K562 (cell line): ENCODE data around the gene LRGUK. TPM values are rescaled to one million over a fixed set of nuclear protein-coding genes. Genes with fewer than 3 reads are reported as not detected.

Experiments
- BACH1 ChIP-seq: fragments of 200-800 bp; sonication (Bioruptor generic); IDR thresholded peaks from 2 replicates; pipeline ENCODE4 v1.6.1; 2016; ENCODE audit warnings: missing genetic modification characterization, missing compliant biosample characterization
- BRF1 ChIP-seq: IDR thresholded peaks from 3 replicates; pipeline ENCODE4 v1.6.1; 2011; ENCODE audit warnings: borderline replicate concordance, mild to moderate bottlenecking; ENCODE audit not compliant: insufficient read length; ENCODE audit errors: extremely low read depth
- CHD4 ChIP-seq: fragments of 200-600 bp; sonication (generic); IDR thresholded peaks from 3 replicates; pipeline ENCODE4 v1.6.1; 2012; ENCODE audit warnings: low read depth, mild to moderate bottlenecking, mixed read lengths, low read length, inconsistent platforms; ENCODE audit not compliant: insufficient read depth, insufficient replicate concordance, poor library complexity, severe bottlenecking
- FIP1L1 ChIP-seq: fragments of 200-400 bp; formaldehyde crosslinking; IDR thresholded peaks from 2 replicates; pipeline ENCODE4 v1.6.1; 2018; ENCODE audit warnings: mild to moderate bottlenecking, low read depth, low read length; ENCODE audit not compliant: poor library complexity, severe bottlenecking
- GTF2E2 ChIP-seq: fragments of 200-800 bp; sonication (Bioruptor generic); IDR thresholded peaks from 2 replicates; pipeline ENCODE4 v1.6.1; 2016; ENCODE audit warnings: missing genetic modification characterization, missing compliant biosample characterization
- HMG20A ChIP-seq: fragments of 450-650 bp; formaldehyde crosslinking; conservative IDR thresholded peaks from 2 replicates; pipeline ENCODE4 v1.4.0; 2020; ENCODE audit warnings: mild to moderate bottlenecking, mixed read lengths
- KDM1A ChIP-seq, 2 experiments: fragments of 450-650 bp; IDR thresholded peaks; 2 replicates each; pipeline ENCODE4 v1.6.1; 2016; ENCODE audit warnings: mild to moderate bottlenecking in 2 of 2
- KLF10 ChIP-seq: fragments of 250-450 bp; sonication (Bioruptor Pico); IDR thresholded peaks from 2 replicates; pipeline ENCODE4 v1.6.1; 2021; ENCODE audit warnings: matching md5 sums
- MAFK ChIP-seq: IDR thresholded peaks from 2 replicates; pipeline ENCODE4 v1.6.1; 2011; ENCODE audit warnings: low read length, improper control_type of control experiment
- MAZ ChIP-seq, 2 experiments: fragments of 450-650 bp in 1 of 2; sonication (generic) in 1 of 2; formaldehyde crosslinking; IDR thresholded peaks in 1 of 2; conservative IDR thresholded peaks in 1 of 2; 2 replicates each; pipeline versions ENCODE4 v1.4.0 to v1.5.0; 2020; ENCODE audit warnings: mild to moderate bottlenecking in 1 of 2, missing genetic modification reagents in 1 of 2
- MCM5 ChIP-seq: fragments of 450-650 bp; IDR thresholded peaks from 2 replicates; pipeline ENCODE4 v1.6.1; 2016; ENCODE audit warnings: low read depth
- MECOM ChIP-seq: fragments of 250-450 bp; sonication (Bioruptor Pico); IDR thresholded peaks from 2 replicates; pipeline ENCODE4 v1.8.0; 2022; ENCODE audit warnings: inconsistent platforms
- MEF2D ChIP-seq: conservative IDR thresholded peaks from 2 replicates; pipeline ENCODE4 v1.6.1; 2016; ENCODE audit warnings: low read depth, missing genetic modification characterization, missing compliant biosample characterization
- MTF1 ChIP-seq: fragments of 250-450 bp; sonication (Bioruptor Pico); IDR thresholded peaks from 2 replicates; pipeline ENCODE4 v1.9.0; 2021; ENCODE audit warnings: moderate library complexity, mild to moderate bottlenecking, inconsistent platforms, borderline replicate concordance
- PTRF ChIP-seq: fragments of 450-650 bp; IDR thresholded peaks from 2 replicates; pipeline ENCODE4 v1.6.1; 2016; ENCODE audit warnings: mild to moderate bottlenecking, missing genetic modification characterization, missing compliant biosample characterization
- RBM34 ChIP-seq: fragments of 200-400 bp; formaldehyde crosslinking; IDR thresholded peaks from 2 replicates; pipeline ENCODE4 v1.6.1; 2018; ENCODE audit warnings: low read length, borderline replicate concordance; ENCODE audit not compliant: insufficient read depth
- RFX7 ChIP-seq: fragments of 250-450 bp; sonication (Bioruptor Pico); IDR thresholded peaks from 2 replicates; pipeline ENCODE4 v1.5.1; 2021; ENCODE audit warnings: mild to moderate bottlenecking
- SMARCA5 ChIP-seq: fragments of 450-650 bp; IDR thresholded peaks from 2 replicates; pipeline ENCODE4 v1.6.1; 2016
- SMARCE1 ChIP-seq: fragments of 450-650 bp; IDR thresholded peaks from 2 replicates; pipeline ENCODE4 v1.7.1; 2016; ENCODE audit warnings: mild to moderate bottlenecking
- ZNF23 ChIP-seq: fragments of 250-450 bp; sonication (Bioruptor Pico); IDR thresholded peaks from 2 replicates; pipeline ENCODE4 v1.4.0; 2020; ENCODE audit warnings: mild to moderate bottlenecking
- ZNF311 ChIP-seq: fragments of 250-450 bp; sonication (Bioruptor Pico); IDR thresholded peaks from 2 replicates; pipeline ENCODE4 v1.4.0; 2020; ENCODE audit warnings: mild to moderate bottlenecking, moderate library complexity
- ZNF76 ChIP-seq: fragments of 250-450 bp; sonication (Bioruptor Pico); IDR thresholded peaks from 2 replicates; pipeline ENCODE4 v1.4.0; 2020; ENCODE audit warnings: mild to moderate bottlenecking, moderate library complexity, borderline replicate concordance
- ZNF766 ChIP-seq: fragments of 200-800 bp; sonication (Bioruptor generic); conservative IDR thresholded peaks from 2 replicates; pipeline ENCODE4 v1.6.1; 2016; ENCODE audit warnings: missing genetic modification characterization, missing compliant biosample characterization
- polyA plus RNA-seq, 8 experiments: library from polyadenylated mRNA; depleted of rRNA in 4 of 8; stranded (reverse) in 5 of 8; unstranded in 3 of 8; fragments of >200 nt; fragmentation: Nextera tagmentation in 2 of 8; fragmentation: Illumina TruSeq in 1 of 8; extraction: Ambion mirVana in 2 of 8; extraction: Trizol in 1 of 8; gene quantifications; 2 replicates each; pipeline versions ENCODE4 v1.2.1 to v1.2.3, GENCODE V29; 2011 to 2014; ENCODE audit warnings: inconsistent platforms in 1 of 8, missing spikeins in 1 of 8
- total RNA-seq, 7 experiments: library from RNA; depleted of rRNA in 6 of 7; stranded (reverse); fragments of >200 nt in 6 of 7; fragmentation: Illumina TruSeq in 2 of 7; extraction: Trizol in 2 of 7; gene quantifications; 2 replicates each; pipeline versions ENCODE4 v1.2.1 to v1.2.3, GENCODE V29; 2011 to 2021; ENCODE audit warnings: low replicate concordance in 1 of 7
- TF ChIP-seq, protein P1 (sequence below): sonication (generic); formaldehyde crosslinking; IDR thresholded peaks from 2 replicates; pipeline ENCODE4 v1.8.0; 2022; ENCODE audit warnings: missing genetic modification reagents, mild to moderate bottlenecking, borderline replicate concordance
- TF ChIP-seq, protein P2 (sequence below): fragments of 250-450 bp; sonication (Bioruptor Pico); IDR thresholded peaks from 2 replicates; pipeline ENCODE4 v1.4.0; 2020
- TF ChIP-seq, protein P3 (sequence below), 2 experiments: fragments of 200-800 bp in 1 of 2; sonication (Bioruptor generic) in 1 of 2; sonication (generic) in 1 of 2; formaldehyde crosslinking in 1 of 2; IDR thresholded peaks in 1 of 2; conservative IDR thresholded peaks in 1 of 2; 2 replicates each; pipeline versions ENCODE4 v1.5.0 to v1.6.1; 2016 to 2020; ENCODE audit warnings: missing compliant biosample characterization in 1 of 2, missing genetic modification characterization in 1 of 2, missing genetic modification reagents in 1 of 2

LRGUK gene
- total and polyA plus RNA-seq, 9 of the 15 experiments (the other 6 are each of a cell fraction or from before 2014, with no cell fraction given) = 0.04 to 0.33 (median 0.18) TPM

DNA sequence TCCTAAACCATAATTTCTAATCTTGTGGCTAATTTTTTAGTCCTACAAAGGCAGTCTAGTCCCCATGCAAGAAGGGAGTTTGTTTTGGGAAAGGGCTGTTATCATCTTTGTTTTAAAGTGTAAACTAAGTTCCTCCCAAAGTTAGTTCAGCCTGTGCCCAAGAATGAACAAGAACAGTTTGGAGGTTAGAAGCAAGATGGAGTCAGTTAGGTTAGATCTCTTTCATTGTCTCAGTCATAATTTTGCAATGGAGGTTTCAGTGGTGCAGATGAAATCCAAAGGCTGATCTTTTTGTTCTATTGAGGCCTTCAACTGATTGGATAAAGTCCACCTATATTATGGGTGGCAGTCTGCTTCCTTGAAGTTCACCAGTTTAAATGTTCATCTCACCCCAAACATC, 68.1 kb downstream of the LRGUK start (continued):
- TF ChIP-seq, protein P1, sequence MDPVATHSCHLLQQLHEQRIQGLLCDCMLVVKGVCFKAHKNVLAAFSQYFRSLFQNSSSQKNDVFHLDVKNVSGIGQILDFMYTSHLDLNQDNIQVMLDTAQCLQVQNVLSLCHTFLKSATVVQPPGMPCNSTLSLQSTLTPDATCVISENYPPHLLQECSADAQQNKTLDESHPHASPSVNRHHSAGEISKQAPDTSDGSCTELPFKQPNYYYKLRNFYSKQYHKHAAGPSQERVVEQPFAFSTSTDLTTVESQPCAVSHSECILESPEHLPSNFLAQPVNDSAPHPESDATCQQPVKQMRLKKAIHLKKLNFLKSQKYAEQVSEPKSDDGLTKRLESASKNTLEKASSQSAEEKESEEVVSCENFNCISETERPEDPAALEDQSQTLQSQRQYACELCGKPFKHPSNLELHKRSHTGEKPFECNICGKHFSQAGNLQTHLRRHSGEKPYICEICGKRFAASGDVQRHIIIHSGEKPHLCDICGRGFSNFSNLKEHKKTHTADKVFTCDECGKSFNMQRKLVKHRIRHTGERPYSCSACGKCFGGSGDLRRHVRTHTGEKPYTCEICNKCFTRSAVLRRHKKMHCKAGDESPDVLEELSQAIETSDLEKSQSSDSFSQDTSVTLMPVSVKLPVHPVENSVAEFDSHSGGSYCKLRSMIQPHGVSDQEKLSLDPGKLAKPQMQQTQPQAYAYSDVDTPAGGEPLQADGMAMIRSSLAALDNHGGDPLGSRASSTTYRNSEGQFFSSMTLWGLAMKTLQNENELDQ (CRISPR knock-in tag) = no peak
- TF ChIP-seq KLF10 = 0 out of 2 replicates have a peak, but pooled peaks have one; percentile 45
- TF ChIP-seq FIP1L1 = no peak
- TF ChIP-seq MAFK = no peak
- peak; percentile 52; the same call in 1 of the 2 replicates for TF ChIP-seq ZNF311
- no peak for TF ChIP-seq RFX7 (CRISPR knock-in tag)
- peak; percentile 70; the same call in 1 of the 2 replicates for TF ChIP-seq ZNF766 (CRISPR knock-in tag)
- no peak for TF ChIP-seq MTF1 (CRISPR knock-in tag)
- TF ChIP-seq PTRF (tag) = peak; percentile 89
- TF ChIP-seq HMG20A (CRISPR knock-in tag) = no peak
- no peak for TF ChIP-seq GTF2E2 (tag)
- no peak for TF ChIP-seq MAZ (CRISPR knock-in tag; conservative IDR thresholded peaks at IDR 0.05 in 1 of 2, IDR thresholded peaks at IDR 0.05 in 1 of 2)
- peak; percentile 43; the same call in 1 of the 2 replicates for TF ChIP-seq BACH1
- no peak for TF ChIP-seq RBM34
- no peak for TF ChIP-seq KDM1A (IDR thresholded peaks at IDR 0.05)
- TF ChIP-seq MEF2D (tag) = peak; percentile 80
- peak; percentile 82 for TF ChIP-seq MECOM (CRISPR knock-in tag)
- peak; percentile 76; the same call in 1 of the 2 replicates for TF ChIP-seq ZNF76 (CRISPR knock-in tag)
- no peak for TF ChIP-seq BRF1
- TF ChIP-seq, protein P2, sequence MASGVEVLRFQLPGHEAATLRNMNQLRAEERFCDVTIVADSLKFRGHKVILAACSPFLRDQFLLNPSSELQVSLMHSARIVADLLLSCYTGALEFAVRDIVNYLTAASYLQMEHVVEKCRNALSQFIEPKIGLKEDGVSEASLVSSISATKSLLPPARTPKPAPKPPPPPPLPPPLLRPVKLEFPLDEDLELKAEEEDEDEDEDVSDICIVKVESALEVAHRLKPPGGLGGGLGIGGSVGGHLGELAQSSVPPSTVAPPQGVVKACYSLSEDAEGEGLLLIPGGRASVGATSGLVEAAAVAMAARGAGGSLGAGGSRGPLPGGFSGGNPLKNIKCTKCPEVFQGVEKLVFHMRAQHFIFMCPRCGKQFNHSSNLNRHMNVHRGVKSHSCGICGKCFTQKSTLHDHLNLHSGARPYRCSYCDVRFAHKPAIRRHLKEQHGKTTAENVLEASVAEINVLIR (CRISPR knock-in tag) = peak; percentile 49
- TF ChIP-seq MCM5 = no peak
- TF ChIP-seq, protein P3, sequence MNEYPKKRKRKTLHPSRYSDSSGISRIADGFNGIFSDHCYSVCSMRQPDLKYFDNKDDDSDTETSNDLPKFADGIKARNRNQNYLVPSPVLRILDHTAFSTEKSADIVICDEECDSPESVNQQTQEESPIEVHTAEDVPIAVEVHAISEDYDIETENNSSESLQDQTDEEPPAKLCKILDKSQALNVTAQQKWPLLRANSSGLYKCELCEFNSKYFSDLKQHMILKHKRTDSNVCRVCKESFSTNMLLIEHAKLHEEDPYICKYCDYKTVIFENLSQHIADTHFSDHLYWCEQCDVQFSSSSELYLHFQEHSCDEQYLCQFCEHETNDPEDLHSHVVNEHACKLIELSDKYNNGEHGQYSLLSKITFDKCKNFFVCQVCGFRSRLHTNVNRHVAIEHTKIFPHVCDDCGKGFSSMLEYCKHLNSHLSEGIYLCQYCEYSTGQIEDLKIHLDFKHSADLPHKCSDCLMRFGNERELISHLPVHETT (CRISPR knock-in tag; conservative IDR thresholded peaks at IDR 0.05 in 1 of 2, IDR thresholded peaks at IDR 0.05 in 1 of 2) = peak in 1 of 2 experiments; percentile 83; a peak in 2 of 4 replicates
- TF ChIP-seq CHD4 = no peak
- TF ChIP-seq SMARCE1 = no peak
- TF ChIP-seq SMARCA5 = no peak
- no peak for TF ChIP-seq ZNF23 (CRISPR knock-in tag)
